GM12878 (cell line): ENCODE measurements around the gene NEURL3. TPM values are rescaled to one million over a fixed set of nuclear protein-coding genes. Genes with fewer than 3 reads are reported as not detected.

Experiments
- CREB1 ChIP-seq: IDR thresholded peaks from 2 replicates; pipeline ENCODE4 v1.6.1; 2012; ENCODE audit warnings: low read depth, mild to moderate bottlenecking, inconsistent platforms
- CUX1 ChIP-seq: IDR thresholded peaks from 2 replicates; pipeline ENCODE4 v1.6.1; 2012; ENCODE audit warnings: improper control_type of control experiment, low read depth, low read length; ENCODE audit not compliant: insufficient replicate concordance
- ELK1 ChIP-seq: IDR thresholded peaks from 2 replicates; pipeline ENCODE4 v1.6.1; 2012; ENCODE audit warnings: low read depth, low read length, improper control_type of control experiment
- ESRRA ChIP-seq: IDR thresholded peaks from 2 replicates; pipeline ENCODE4 v1.6.1; 2012; ENCODE audit warnings: mild to moderate bottlenecking, low read length, improper control_type of control experiment
- EZH2 ChIP-seq: IDR thresholded peaks from 2 replicates; pipeline ENCODE4 v1.6.1; 2012; ENCODE audit warnings: low read depth, mild to moderate bottlenecking, control low read depth, inconsistent platforms, low read length, borderline replicate concordance; ENCODE audit not compliant: control insufficient read depth
- FOXM1 ChIP-seq: IDR thresholded peaks from 2 replicates; pipeline ENCODE4 v1.6.1; 2012; ENCODE audit warnings: low read depth, mild to moderate bottlenecking, inconsistent platforms, low read length, moderate library complexity
- KDM1A ChIP-seq: fragments of 200-600 bp; sonication (generic); IDR thresholded peaks from 2 replicates; pipeline ENCODE4 v1.6.1; 2016; ENCODE audit warnings: borderline replicate concordance
- LARP7 ChIP-seq: fragments of 450-650 bp; IDR thresholded peaks from 2 replicates; pipeline ENCODE4 v1.6.1; 2017; ENCODE audit warnings: mild to moderate bottlenecking
- MTA3 ChIP-seq: IDR thresholded peaks from 2 replicates; pipeline ENCODE4 v1.6.1; 2012; ENCODE audit warnings: low read length, inconsistent platforms, borderline replicate concordance
- MXI1 ChIP-seq: fragments of 150-350 bp; IDR thresholded peaks from 2 replicates; pipeline ENCODE4 v1.6.1; 2011; ENCODE audit warnings: low read depth, mild to moderate bottlenecking, inconsistent platforms, low read length, improper control_type of control experiment
- NFYB ChIP-seq: IDR thresholded peaks from 2 replicates; pipeline ENCODE4 v1.6.1; 2011; ENCODE audit warnings: low read depth, mild to moderate bottlenecking, low read length, improper control_type of control experiment, moderate library complexity; ENCODE audit not compliant: insufficient read depth
- NRF1 ChIP-seq: conservative IDR thresholded peaks from 2 replicates; pipeline ENCODE4 v1.6.1; 2011; ENCODE audit warnings: mild to moderate bottlenecking, low read depth, low read length, improper control_type of control experiment
- PAX5 ChIP-seq: IDR thresholded peaks from 2 replicates; pipeline ENCODE4 v1.6.1; 2011; ENCODE audit warnings: low read depth, low read length, borderline replicate concordance
- PBX3 ChIP-seq: IDR thresholded peaks from 2 replicates; pipeline ENCODE4 v1.6.1; 2011; ENCODE audit warnings: mild to moderate bottlenecking, low read depth, low read length, moderate library complexity; ENCODE audit not compliant: insufficient replicate concordance
- PKNOX1 ChIP-seq: fragments of 450-650 bp; IDR thresholded peaks from 2 replicates; pipeline ENCODE4 v1.6.1; 2016; ENCODE audit warnings: mild to moderate bottlenecking
- PML ChIP-seq: IDR thresholded peaks from 2 replicates; pipeline ENCODE4 v1.6.1; 2012; ENCODE audit warnings: low read length, inconsistent platforms
- POLR2A ChIP-seq: IDR thresholded peaks from 2 replicates; pipeline ENCODE4 v1.6.1; 2011; ENCODE audit warnings: low read depth, mild to moderate bottlenecking, low read length
- RCOR1 ChIP-seq: conservative IDR thresholded peaks from 2 replicates; pipeline ENCODE4 v1.6.1; 2012; ENCODE audit warnings: low read depth, low read length, improper control_type of control experiment
- RFX5 ChIP-seq: IDR thresholded peaks from 2 replicates; pipeline ENCODE4 v1.6.1; 2011; ENCODE audit warnings: low read depth, low read length, improper control_type of control experiment
- SREBF2 ChIP-seq: IDR thresholded peaks from 2 replicates; pipeline ENCODE4 v1.6.1; 2012; ENCODE audit warnings: mild to moderate bottlenecking, low read length
- SUZ12 ChIP-seq: fragments of 200-600 bp; sonication (generic); IDR thresholded peaks from one replicate; pipeline ENCODE4 v1.6.1; 2018; ENCODE audit warnings: antibody characterized with exemption, mild to moderate bottlenecking; ENCODE audit not compliant: unreplicated experiment
- TARDBP ChIP-seq: IDR thresholded peaks from 2 replicates; pipeline ENCODE4 v1.6.1; 2016; ENCODE audit warnings: borderline replicate concordance
- ZNF217 ChIP-seq: fragments of 450-650 bp; IDR thresholded peaks from 2 replicates; pipeline ENCODE4 v1.6.1; 2017; ENCODE audit warnings: antibody characterized with exemption, mild to moderate bottlenecking
- ZSCAN29 ChIP-seq: fragments of 450-650 bp; IDR thresholded peaks from 2 replicates; pipeline ENCODE4 v1.6.1; 2017; ENCODE audit warnings: mild to moderate bottlenecking, moderate library complexity
- polyA plus RNA-seq, 11 experiments: library from polyadenylated mRNA; depleted of rRNA in 4 of 11; unstranded in 6 of 11; stranded (reverse) in 5 of 11; fragments of >200 nt; fragmentation: Nextera tagmentation in 4 of 11; fragmentation: Illumina TruSeq in 1 of 11; extraction: Ambion mirVana in 4 of 11; extraction: Trizol in 1 of 11; gene quantifications; 1 replicate in 1 of 11; 2 replicates in 10 of 11; pipeline versions ENCODE4 v1.2.1 to v1.2.3, GENCODE V29; 2011 to 2016; ENCODE audit warnings: inconsistent platforms in 2 of 11, missing spikeins in 2 of 11, low read depth in 1 of 11
- total RNA-seq, 4 experiments: library from RNA; depleted of rRNA in 3 of 4; stranded (reverse); fragments of >200 nt in 3 of 4; fragmentation: Illumina TruSeq in 1 of 4; extraction: Trizol in 1 of 4; gene quantifications; 2 replicates each; pipeline versions ENCODE4 v1.2.1 to v1.2.3, GENCODE V29; 2013 to 2021

The NEURL3 gene
- total and polyA plus RNA-seq, 10 of the 15 experiments (the other 5 are each of a cell fraction or from before 2014, with no cell fraction given) = 0.03 to 6.3 (median 0.47) TPM

- no peak for TF ChIP-seq CUX1
- no peak for TF ChIP-seq LARP7
- TF ChIP-seq RFX5 = no peak
- TF ChIP-seq PML = 0 out of 2 replicates have a peak, but pooled peaks have one; percentile 55
- peak; percentile 86 for TF ChIP-seq PKNOX1
- no peak for TF ChIP-seq SUZ12
- no peak for TF ChIP-seq SREBF2
- no peak for TF ChIP-seq ESRRA
- peak; percentile 60 for TF ChIP-seq PBX3
- no peak for TF ChIP-seq MXI1
- no peak for TF ChIP-seq KDM1A
- TF ChIP-seq NRF1 = no peak
- peak; percentile 56 for TF ChIP-seq POLR2A
- 0 out of 2 replicates have a peak, but pooled peaks have one; percentile 20 for TF ChIP-seq ELK1
- no peak for TF ChIP-seq EZH2
- no peak for TF ChIP-seq ZNF217
- peak; percentile 44; the same call in 1 of the 2 replicates for TF ChIP-seq PAX5
- no peak for TF ChIP-seq TARDBP
- TF ChIP-seq FOXM1 = peak; percentile 77; the same call in 1 of the 2 replicates
- TF ChIP-seq ZSCAN29 = 0 out of 2 replicates have a peak, but pooled peaks have one; percentile 12
- peak; percentile 67; the same call in 1 of the 2 replicates for TF ChIP-seq MTA3
- peak; percentile 68; the same call in 1 of the 2 replicates for TF ChIP-seq CREB1
- TF ChIP-seq RCOR1 = no peak
- TF ChIP-seq NFYB = no peak
Observed at GRCh38 chr2:96537066-96537733, 32.0 kb upstream of the NEURL3 start (continued).
